22Rv1 (cell line): ENCODE measurements around the gene EEF1AKMT1.

ENCODE experiments used
- H3K27ac ChIP-seq: fragments of 450-650 bp; 2 replicates; pipeline ENCODE4 v1.5.1; 2017
- CTCF ChIP-seq: fragments of 450-650 bp; IDR thresholded peaks from 2 replicates; pipeline ENCODE4 v1.5.1; 2017; ENCODE audit warnings: mild to moderate bottlenecking
- ZFX ChIP-seq: fragments of 450-650 bp; IDR thresholded peaks from 2 replicates; pipeline ENCODE4 v1.6.1; 2017; ENCODE audit warnings: antibody characterized with exemption, borderline replicate concordance

EEF1AKMT1 gene

GRCh38 chr13:20776751-20777150 is 3.0 kb upstream of the EEF1AKMT1 start:
- H3K27ac ChIP-seq, result no peak overlapping the region
- no peak for TF ChIP-seq ZFX
- TF ChIP-seq CTCF, result no peak

GRCh38 chr13:20775961-20776360 is 2.2 kb upstream of the EEF1AKMT1 start:
- H3K27ac ChIP-seq, result no peak overlapping the region
- TF ChIP-seq ZFX (no peak), CTCF (no peak)

- TF ChIP-seq CTCF (no peak), ZFX (no peak)
- H3K27ac ChIP-seq, result peak overlapping the region; percentile 93; the same call in 1 of the 2 replicates
Observed at GRCh38 chr13:20774746-20775145, 985 bp upstream of the EEF1AKMT1 start.

GRCh38 chr13:20772401-20773131 is 1.2 kb downstream of the EEF1AKMT1 start:
- H3K27ac ChIP-seq, result peak overlapping the region; percentile 93

GRCh38 chr13:20769834-20770233 is 3.9 kb downstream of the EEF1AKMT1 start:
- TF ChIP-seq CTCF (no peak), ZFX (no peak)
- H3K27ac ChIP-seq, result peak overlapping the region; percentile 45

More at GRCh38 chr13:20772401-20773131, 1.2 kb downstream of the EEF1AKMT1 start:
- TF ChIP-seq CTCF, result no peak
- no peak for TF ChIP-seq ZFX

GRCh38 chr13:20769091-20769490 is 4.7 kb downstream of the EEF1AKMT1 start:
- H3K27ac ChIP-seq, result peak overlapping the region; percentile 45
- no peak for TF ChIP-seq ZFX

- no peak overlapping the region for H3K27ac ChIP-seq
Observed at GRCh38 chr13:20767309-20767943, 6.3 kb downstream of the EEF1AKMT1 start.

More at GRCh38 chr13:20767309-20767943, 6.3 kb downstream of the EEF1AKMT1 start:
- no peak for TF ChIP-seq ZFX
- TF ChIP-seq CTCF, result no peak
